OCI-LY3 (cell line): ENCODE measurements around the gene ING4.
A peak's percentile ranks its signal among the peaks of the same experiment; 100 is the strongest.

Experiments used
- H2AFZ ChIP-seq: fragments of 200-600, 300-600 bp; shearing (Covaris generic); 2 replicates; pipeline ENCODE4 v1.6.0; 2014; ENCODE audit warnings: antibody characterized with exemption, low read depth, low read length
- H3K27ac ChIP-seq: fragments of 200-600, 300-600 bp; sonication (generic); 2 replicates; pipeline ENCODE4 v1.5.1; 2014; ENCODE audit warnings: mild to moderate bottlenecking, low read length, moderate library complexity, mixed read lengths
- H3K27me3 ChIP-seq: fragments of 200-600, 300-600 bp; sonication (generic); 2 replicates; pipeline ENCODE4 v1.6.1; 2014; ENCODE audit warnings: low read depth, low read length, mixed read lengths
- H3K36me3 ChIP-seq: fragments of 200-600, 300-600 bp; sonication (generic); replicated peaks from 2 replicates; pipeline ENCODE3; 2014; ENCODE audit warnings: low read depth, low read length, mixed read lengths
- H3K4me1 ChIP-seq: fragments of 300-600, 200-600 bp; sonication (generic); 2 replicates; pipeline ENCODE4 v1.6.1; 2014; ENCODE audit warnings: low read length, mixed read lengths
- H3K4me2 ChIP-seq: fragments of 200-600, 300-600 bp; sonication (generic); 2 replicates; pipeline ENCODE4 v1.6.1; 2014; ENCODE audit warnings: low read length, mixed read lengths
- H3K4me3 ChIP-seq: fragments of 300-600, 200-600 bp; sonication (generic); 2 replicates; pipeline ENCODE4 v1.5.1; 2014; ENCODE audit warnings: antibody characterized with exemption, mild to moderate bottlenecking, low read length, moderate library complexity
- H3K79me2 ChIP-seq: fragments of 300-600, 200-600 bp; shearing (Covaris generic); 2 replicates; pipeline ENCODE4 v1.6.1; 2014; ENCODE audit warnings: mild to moderate bottlenecking, low read length, mixed read lengths
- H3K9ac ChIP-seq: fragments of 300-600, 200-600 bp; shearing (Covaris generic); 2 replicates; pipeline ENCODE4 v1.6.0; 2014; ENCODE audit warnings: mild to moderate bottlenecking, low read length, moderate library complexity
- H3K9me3 ChIP-seq: fragments of 200-600, 300-600 bp; shearing (Covaris generic); 2 replicates; pipeline ENCODE4 v1.6.1; 2014; ENCODE audit warnings: low read length, mixed read lengths; ENCODE audit not compliant: insufficient read depth
- H4K20me1 ChIP-seq: fragments of 200-600, 300-600 bp; sonication (generic); 2 replicates; pipeline ENCODE4 v1.6.1; 2016; ENCODE audit warnings: low read length, mixed read lengths; ENCODE audit not compliant: insufficient read depth
- CTCF ChIP-seq: fragments of 200-600, 300-600 bp; sonication (generic); IDR thresholded peaks from 2 replicates; pipeline ENCODE4 v1.5.1; 2014; ENCODE audit warnings: antibody characterized with exemption, low read length, low read depth
- EZH2phosphoT487 ChIP-seq: fragments of 200-600 bp; shearing (Covaris generic); IDR thresholded peaks from 2 replicates; pipeline ENCODE4 v1.6.1; 2018; ENCODE audit warnings: antibody characterized with exemption, mixed run types, low read depth

The ING4 gene

GRCh38 chr12:6635856-6636531, 26.9 kb downstream of the ING4 start, which contains the start of gene LPAR5:
LPAR5 (minus strand) TSS chr12:6635959; CDS start chr12:6621248, 14,711 bp downstream.
- Histone ChIP-seq H3K4me3 (no peak within 1 kb of the TSS), H3K27ac (no peak within 1 kb of the TSS), H3K27me3 (no peaks in the 10 kb centered on the region), H3K9ac (no peak within 1 kb of the TSS), H3K4me2 (peak within 1 kb of the TSS; percentile 30; the same call in 1 of the 2 replicates), H4K20me1 (no peaks in the 10 kb centered on the region), H2AFZ (peak within 1 kb of the TSS; percentile 34; the same call in 1 of the 2 replicates), H3K9me3 (no peaks in the 10 kb centered on the region), H3K79me2 (no peaks in the 10 kb centered on the region), H3K36me3 (no peaks in the 10 kb centered on the region), H3K4me1 (peaks cover 53% of the 10 kb centered on the region)
- TF ChIP-seq CTCF (no peak), EZH2phosphoT487 (no peak)

- H4K20me1 ChIP-seq, result no peaks in the 10 kb centered on the region
- no peaks in the 10 kb centered on the region for H3K9me3 ChIP-seq
- no peaks in the 10 kb centered on the region for H3K36me3 ChIP-seq
- no peaks in the 10 kb centered on the region for H3K79me2 ChIP-seq
- TF ChIP-seq EZH2phosphoT487 (no peak), CTCF (no peak)
- H3K4me2 ChIP-seq, result peak overlapping the region; percentile 30; the same call in 1 of the 2 replicates
- peaks cover 58% of the 10 kb centered on the region for H3K4me1 ChIP-seq
- H2AFZ ChIP-seq, result peak overlapping the region; percentile 34; the same call in 1 of the 2 replicates
- H3K9ac ChIP-seq, result no peak overlapping the region
- H3K27me3 ChIP-seq, result no peaks in the 10 kb centered on the region
- no peak overlapping the region for H3K27ac ChIP-seq
- no peak overlapping the region for H3K4me3 ChIP-seq
Measured at GRCh38 chr12:6635375-6635855, 27.5 kb downstream of the ING4 start.

- no peaks in the 10 kb centered on the region for H3K27me3 ChIP-seq
- peak overlapping the region; percentile 80 for H3K4me2 ChIP-seq
- no peaks in the 10 kb centered on the region for H3K79me2 ChIP-seq
- H2AFZ ChIP-seq, result peak overlapping the region; percentile 83
- H3K27ac ChIP-seq, result peak overlapping the region; percentile 66
- peak overlapping the region; percentile 71 for H3K4me3 ChIP-seq
- no peaks in the 10 kb centered on the region for H4K20me1 ChIP-seq
- no peaks in the 10 kb centered on the region for H3K9me3 ChIP-seq
- peaks cover 46% of the 10 kb centered on the region for H3K4me1 ChIP-seq
- peak overlapping the region; percentile 62 for H3K9ac ChIP-seq
- TF ChIP-seq EZH2phosphoT487 (no peak), CTCF (no peak)
- no peaks in the 10 kb centered on the region for H3K36me3 ChIP-seq
Measured at GRCh38 chr12:6632026-6632983, 30.6 kb downstream of the ING4 start.

GRCh38 chr12:6631549-6631961, 31.4 kb downstream of the ING4 start:
- TF ChIP-seq EZH2phosphoT487, result no peak
- TF ChIP-seq CTCF, result no peak
- Histone ChIP-seq H4K20me1 (no peaks in the 10 kb centered on the region), H3K9ac (peak overlapping the region; percentile 62), H3K4me1 (peaks cover 51% of the 10 kb centered on the region), H3K36me3 (no peaks in the 10 kb centered on the region), H3K9me3 (no peaks in the 10 kb centered on the region), H3K4me2 (peak overlapping the region; percentile 80), H3K27ac (peak overlapping the region; percentile 66), H3K27me3 (no peaks in the 10 kb centered on the region), H3K79me2 (no peaks in the 10 kb centered on the region), H2AFZ (peak overlapping the region; percentile 82), H3K4me3 (peak overlapping the region; percentile 71)
